Hippocampal formation (tissue), 2 donors: ENCODE measurements around the gene RFC5.
"Not testable (repeated sequence)": the region's sequence is repeated elsewhere in the genome, so short reads cannot be mapped to it uniquely, and the experiment has no call there.

Experiments
- DNase-seq, 2 donors: peaks; one replicate each; lab custom pipeline; 2025; lab: John Stamatoyannopoulos, UW

Gene RFC5

DNA sequence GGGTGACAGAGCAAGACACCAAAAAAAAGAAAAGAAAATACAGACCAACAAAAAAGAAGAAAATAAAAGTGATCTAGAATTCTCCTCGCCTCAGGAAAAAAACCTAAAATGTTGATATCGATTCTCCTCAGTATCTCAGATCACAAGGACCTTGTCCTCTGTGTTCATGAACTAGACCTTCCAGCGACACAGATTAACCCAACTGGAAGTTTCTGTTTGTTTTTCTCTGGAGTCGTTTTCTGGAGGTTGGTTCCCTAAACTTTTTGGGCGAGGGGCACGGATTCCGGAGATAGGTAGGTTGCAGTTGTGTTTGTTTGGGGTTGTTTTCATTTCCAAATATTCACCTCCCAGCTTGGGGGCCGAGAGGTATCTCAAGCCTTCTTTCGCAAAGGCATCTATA lies 559 bp upstream of the RFC5 start:
- no peak for DNase-seq

DNA sequence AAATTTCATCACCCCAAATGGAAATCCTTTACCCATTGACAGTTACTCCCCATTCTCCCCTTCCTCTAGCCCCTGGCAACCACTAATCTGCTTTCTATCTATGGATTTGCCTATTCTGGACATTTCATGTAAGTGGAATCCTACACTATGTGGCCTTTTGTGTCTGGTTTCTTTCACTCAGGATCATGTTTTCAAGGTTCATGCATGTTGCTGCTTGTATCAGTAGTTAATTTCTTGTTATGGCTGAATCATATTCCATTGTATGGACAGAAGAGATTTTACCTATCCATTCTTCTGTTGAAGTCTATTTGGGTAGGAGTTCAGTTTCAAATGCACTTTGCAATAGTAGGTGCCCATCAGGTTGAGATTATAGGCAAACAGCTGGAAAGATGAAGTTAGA lies 1.4 kb downstream of the RFC5 start:
- DNase-seq, result no peak

DNA sequence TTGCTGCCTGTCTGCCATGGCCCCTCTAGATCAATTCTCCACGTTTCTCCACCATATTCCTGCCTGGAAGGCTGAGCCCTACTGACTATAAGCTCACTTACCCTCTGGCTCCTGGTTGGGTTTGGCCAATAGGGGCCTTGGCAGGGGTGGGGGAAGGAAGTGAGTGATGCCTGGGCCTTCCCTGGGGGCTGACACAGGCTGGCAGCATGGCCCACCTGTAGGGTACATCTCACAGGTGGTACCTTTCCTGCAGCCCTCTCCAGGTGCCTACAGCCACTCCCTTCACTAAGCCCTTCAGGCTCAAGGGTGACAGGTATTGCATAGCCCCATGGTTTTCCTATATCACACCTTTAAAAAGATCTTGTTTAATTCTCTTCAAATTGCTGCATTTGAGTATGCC lies 3.5 kb downstream of the RFC5 start:
- no peak for DNase-seq

DNA sequence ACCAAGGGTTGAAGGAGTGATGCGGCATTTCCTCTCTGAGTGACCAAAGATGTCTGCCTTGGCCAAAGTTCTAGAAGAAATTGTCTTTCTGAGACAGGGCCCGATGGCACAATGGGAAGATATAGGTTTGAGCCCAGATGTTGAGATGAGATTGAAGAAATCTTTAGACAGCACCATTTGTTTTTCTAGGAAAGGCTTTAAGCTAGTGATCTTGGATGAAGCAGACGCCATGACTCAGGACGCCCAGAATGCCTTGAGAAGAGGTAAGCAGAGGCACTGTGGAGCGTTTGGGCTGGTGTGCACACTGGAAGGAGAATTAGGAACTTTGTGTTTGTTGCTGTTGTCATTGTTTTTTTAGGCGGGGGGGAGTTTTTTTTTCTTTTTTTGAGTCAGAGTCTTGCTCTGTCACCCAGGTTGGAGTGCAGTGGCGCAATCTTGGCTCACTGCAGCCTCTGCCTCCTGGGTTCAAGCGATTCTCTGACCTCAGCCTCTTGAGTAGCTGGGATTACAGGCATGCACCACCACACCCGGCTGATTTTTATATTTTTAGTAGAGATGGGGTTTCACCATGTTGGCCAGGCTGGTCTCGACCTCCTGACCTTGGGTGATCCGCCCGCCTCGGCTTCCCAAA lies 5.7 kb downstream of the RFC5 start:
- not testable (repeated sequence) for DNase-seq

DNA sequence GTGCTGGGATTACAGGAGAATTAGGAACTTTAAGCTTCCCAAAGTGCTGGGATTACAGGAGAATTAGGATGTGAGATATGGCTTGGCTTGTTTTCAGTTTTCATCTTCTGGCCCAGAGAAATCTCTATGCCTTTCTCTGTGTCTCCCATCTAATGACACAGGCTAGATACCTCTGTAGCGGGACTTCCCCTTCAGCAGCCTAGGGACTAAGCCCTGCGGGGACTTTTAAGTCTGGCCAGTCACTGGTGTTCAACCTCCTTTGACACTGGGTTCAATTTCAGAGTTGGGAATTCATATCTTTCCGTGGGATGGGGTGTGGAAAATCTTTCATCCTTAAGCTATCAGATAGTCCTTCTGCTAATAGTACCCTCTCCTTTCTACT lies 6.2 kb downstream of the RFC5 start:
- no peak for DNase-seq

DNA sequence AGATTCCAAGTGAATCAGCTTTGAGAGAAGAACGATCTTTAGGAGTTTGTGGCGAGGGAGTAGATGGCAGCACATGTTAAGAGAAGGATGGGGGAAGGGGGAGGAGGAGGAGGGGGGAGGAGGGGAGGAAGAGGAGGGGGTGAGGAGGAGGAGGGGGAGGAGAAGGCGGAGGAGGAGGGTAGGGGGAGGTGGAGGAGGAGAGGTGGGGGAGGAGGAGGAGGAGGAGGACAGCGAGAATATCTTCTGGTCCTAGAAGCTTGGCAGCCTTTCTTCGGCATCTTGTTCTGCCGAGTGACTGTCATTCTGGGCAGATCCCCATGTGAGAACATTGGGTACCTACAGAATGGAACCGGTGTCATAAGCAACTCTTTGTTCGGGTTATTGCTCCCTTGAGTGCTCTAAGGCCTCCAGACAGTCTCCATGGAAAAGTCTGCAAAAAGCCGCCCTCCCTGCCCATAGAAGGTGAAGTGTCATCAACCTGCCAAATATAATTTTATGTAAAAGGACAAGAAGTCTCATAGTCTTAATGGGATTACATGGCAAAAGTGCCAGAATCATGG lies 6.9 kb downstream of the RFC5 start:
- DNase-seq, result no peak

DNA sequence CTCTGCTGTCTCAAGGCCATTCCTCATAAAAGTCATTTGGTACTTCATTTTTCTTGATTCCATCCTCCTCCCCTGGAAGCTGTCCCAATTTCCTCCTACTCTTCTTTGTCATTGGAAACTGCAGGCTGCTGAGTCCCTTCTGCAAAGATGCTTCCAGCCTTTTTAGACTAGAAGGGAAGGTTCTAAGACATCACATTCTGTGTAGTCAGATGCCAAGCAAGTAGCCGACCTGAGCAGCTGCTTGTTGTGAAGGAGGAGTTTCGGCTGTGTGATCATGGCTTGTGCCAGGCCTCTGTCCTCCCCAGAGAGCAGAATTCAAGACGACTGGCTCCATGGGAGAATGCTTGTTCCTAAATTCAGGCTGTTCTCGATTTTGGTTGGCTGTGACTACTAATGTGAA lies 8.7 kb downstream of the RFC5 start:
- DNase-seq, result peak in 1 of 2 donors; percentile 56

DNA sequence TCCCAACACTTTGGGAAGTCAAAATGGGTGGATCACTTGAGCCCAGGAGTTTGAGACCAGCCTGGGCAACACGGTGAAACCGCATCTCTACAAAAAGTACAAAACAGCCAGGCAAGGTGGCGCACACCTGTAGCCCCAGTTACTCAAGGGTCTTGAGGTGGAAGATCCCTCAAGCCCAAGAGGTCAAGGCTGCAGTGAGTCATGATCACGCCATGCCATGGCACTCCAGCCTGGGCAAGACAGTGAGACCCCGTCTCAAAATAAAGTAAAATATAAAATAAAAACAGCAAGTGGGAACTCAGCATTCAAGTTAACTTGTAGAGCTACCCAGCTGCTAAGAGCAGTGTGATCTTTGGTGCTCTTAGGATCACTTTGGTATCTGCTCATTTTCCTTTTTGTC lies 12.7 kb downstream of the RFC5 start:
- DNase-seq, result no peak

DNA sequence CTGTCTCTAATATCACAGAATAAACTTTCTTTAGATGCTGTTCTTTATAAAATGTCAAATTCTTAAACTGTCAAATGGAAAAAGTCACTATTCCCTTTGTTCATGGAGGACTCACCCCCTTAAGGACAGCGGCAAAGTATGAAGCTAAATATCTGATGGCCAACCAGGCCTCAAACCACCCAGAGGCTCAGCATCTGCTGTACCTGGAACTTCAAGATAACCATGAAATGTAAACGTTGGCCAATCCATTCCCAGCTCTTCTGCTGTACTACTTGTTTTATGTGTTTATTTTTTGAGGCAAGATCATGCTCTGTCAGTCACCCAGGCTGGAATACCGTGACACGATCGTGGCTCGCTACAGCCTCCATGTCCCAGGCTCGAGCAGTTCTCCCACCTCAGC lies 15.7 kb downstream of the RFC5 start:
- DNase-seq, result no peak

DNA sequence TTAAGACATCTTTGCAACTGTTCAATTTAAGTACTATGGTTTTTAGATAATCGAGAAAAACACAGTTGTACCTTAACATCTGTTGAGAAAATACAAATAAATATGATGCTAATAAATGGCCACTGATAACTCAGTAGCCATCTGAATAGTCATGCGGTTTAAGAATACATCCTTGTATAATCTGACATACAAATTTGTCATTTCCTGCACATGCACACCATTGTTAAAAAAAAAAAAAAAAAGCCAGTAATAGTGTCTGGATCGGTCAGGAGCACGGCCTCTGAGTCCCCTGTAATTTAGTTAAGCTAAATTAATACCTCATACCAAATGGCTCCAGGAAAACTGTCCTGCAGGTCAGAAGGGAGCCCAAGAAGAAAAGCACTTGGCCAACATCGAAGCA lies 16.8 kb downstream of the RFC5 start:
- no peak for DNase-seq

DNA sequence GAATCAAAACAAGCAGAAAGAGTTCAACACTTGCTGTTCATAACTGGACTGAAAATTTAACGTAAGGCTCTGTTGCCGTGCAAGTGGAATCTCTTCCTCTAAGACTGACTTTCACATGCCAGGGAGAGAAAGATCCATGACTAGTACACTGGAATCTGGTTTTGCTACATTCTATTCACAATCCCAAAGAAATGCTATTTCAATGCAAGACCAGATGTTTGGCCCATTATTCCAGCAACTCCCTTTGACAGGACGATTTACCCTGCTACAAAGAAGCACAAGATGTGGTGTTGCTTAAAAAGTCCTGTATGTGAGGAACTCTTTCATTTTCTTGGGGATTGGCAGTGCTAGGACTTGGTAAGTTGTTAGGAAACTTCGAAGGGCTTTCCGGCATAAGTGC lies 17.4 kb downstream of the RFC5 start:
- DNase-seq, result no peak

DNA sequence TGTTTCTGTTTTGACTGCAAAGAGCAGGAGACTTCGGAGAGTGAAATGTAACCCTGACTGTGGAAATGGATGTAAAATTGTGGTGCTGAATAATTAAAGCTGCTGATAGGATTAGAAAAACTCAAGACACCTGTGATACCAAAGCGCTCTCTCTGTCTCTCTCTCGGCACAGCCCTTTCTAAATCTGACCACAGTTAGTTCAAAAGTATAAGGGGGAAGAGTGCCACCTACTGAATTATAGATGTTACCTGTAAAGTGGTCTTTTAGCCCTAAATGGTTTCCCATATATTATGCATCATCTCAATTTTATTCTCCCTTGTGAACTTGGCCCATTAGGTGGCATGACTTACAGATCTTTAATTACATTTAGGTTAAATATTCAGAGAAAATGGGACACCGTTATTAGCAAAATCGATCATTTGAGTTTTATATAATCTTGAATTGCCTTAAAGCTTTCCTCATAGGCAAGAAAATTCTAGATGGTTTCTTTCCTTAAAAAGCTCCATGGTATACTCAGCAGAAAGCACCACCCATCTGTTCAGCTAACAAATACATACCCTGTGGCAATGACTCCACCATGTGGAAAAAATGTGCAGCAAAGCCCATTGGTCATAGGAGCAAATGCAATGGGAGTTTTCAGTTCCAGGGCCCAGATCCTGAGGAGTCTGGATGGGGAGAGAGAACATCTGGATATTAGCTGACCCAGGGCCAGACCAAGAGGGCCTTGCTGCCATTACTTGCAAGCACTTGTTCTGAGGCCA lies 18.1 kb downstream of the RFC5 start:
- no peak for DNase-seq

DNA sequence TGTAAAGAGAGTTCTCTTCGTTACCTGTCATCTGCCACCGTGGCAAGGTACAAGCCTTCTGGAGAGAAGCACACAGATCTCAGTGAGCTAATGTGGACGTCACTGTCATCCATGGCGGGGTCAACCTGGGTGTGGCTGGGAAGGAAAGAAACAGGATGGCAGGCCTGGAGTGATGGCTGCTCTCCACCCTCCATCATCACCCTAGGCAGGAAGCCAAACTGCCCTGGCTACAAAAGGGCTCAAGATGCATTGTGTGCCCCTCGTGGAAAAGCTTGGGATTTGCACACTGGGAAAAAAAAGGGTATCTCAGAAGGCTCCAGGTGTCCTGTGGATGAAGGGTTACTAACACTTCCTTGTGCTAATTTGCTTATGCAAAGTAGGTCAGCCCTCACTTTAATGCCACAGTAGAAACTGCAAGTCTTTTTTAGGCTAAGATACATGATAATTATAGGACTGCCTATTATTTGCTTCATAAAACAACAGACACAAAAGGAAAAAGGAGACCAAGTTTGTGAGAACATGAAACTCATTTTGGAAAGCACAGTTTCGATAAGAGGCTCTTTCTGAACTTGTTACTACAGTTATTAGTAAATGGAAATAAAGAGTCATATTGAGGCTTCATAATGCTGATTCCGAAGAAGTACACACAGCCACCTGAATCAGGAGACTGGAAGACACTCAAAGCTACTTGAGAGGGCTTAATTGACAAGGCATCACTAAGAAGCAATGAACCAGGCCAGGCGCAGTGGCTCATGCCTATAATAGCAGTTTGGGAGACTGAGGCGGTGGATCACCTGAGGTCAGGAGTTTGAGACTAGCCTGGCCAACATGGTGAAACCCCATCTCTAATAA lies 18.9 kb downstream of the RFC5 start:
- no peak for DNase-seq

DNA sequence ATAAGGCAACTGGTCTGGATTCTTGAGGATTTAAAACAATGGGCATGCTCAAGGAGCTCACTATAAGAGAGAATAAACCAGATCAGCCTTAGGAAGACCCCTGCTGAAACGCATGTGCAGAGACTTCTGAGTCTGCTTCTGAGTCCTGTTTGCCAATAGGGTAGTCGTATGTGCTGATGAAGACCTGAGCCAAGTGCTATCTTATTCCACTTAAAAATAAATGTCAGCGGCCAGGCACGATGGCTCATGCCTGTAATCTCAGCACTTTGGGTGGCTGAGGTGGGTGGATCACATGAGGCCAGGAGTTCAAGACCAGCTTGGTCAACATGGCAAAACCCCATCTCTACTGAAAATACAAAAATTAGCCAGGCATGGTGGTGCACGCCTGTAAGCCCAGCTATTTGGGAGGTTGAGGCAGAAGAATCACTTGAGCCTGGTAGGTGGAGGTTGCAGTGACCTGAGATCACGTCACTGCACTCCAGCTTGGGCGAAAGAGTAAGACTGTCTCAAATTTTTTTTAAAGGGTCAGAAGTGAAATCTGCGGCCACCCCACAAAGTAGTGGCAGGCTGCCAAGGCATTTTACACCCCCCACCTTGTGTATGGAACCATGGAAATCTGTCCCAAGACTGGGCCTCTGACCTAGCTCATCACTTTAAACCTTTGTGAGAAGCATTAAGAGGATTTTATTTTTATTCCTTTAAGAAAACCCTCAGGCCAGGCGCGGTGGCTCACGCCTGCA lies 20.3 kb downstream of the RFC5 start:
- no peak for DNase-seq

DNA sequence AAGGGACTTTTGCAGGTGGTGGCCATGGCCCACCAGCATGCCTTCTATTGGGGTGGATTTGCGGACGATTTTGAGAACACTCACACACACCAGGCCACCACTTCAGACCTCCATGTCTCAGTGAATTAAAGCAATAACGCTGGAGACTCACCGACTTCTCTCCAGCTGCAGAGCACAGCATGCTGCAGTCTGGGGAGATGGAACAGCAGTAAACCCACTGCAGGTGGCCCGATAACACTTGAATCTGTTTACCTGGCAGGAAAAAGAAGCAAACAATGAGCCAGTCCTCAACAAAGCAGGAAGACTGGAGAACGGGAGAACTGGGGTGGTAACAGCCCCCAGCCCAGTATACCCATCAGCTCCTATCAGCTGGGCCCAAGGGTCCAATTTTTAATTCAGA lies 21.6 kb downstream of the RFC5 start:
- DNase-seq, result no peak

DNA sequence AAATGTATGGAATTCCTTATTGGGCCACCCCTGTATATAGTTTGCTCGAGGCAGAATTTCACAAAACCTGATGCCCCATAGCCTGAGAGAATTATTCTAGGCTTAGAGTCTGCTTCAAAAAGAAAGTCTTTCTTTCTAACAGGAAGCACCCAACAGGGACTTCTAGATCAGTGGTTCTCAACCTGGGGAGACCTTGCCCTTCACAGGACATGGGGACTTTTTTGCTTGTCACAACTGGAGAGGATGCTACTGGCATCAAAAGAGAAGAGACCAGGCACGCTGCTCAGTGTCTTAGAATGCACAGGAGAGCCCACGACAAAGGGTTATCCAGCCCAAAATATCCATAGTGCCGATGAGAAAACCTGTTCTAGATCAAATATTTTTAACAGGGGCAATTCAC lies 25.6 kb downstream of the RFC5 start:
- DNase-seq, result no peak

DNA sequence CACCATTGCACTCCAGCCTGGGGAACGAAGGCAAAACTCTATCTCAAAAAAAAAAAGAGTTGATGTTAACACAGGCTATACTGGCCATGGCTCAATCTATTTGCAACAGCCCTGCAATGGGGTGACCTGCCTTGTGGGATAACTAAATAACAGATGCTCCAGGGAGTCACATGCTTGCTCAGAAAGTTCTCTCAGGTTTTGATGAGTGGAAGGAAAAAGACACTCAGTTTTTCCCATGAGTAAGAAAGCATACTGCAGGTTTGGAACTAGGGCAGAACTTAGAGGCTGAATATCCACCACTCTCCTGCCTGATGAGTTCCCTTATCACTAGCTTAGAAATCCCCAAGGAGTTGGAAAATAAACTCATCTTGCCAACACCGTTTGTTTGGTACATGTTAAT lies 27.6 kb downstream of the RFC5 start:
- DNase-seq, result no peak

DNA sequence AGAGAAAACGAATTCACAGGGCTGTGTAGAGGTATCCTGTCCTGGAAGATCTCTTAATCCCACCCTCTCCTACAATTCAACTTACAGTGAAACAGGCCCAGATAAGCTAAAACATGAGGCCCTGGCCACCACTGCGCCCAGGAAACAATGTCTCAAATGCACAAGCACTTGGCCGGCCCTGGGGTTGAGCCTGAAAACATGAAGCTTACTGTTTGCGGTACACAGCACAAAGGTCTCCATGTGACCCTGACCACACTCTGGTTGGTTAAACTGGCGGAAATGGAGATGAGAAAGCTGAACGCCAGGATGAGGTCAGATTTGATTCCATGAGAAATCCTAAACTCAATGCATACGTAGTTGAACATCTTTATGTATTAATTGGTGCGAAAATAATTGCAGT lies 28.1 kb downstream of the RFC5 start:
- DNase-seq, result no peak

DNA sequence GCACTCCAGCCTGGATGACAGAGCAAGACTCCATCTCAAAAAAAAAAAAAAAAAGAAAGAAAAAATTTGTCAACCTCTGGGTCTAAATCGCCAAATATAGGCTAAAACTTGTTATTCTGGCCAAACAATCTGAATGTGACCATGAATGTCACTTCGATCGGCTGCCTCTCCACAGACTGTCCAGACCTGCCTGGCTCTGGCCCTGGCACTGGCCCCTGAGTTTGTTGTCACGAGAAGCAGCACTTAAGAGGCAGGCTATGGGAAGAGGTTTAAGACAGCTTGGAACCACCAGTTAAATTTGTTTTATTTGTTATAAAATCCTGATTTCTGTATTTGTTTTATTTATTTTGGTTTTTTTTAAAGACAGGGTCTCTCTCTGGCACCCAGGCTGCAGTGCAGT lies 29.9 kb downstream of the RFC5 start:
- DNase-seq, result no peak

DNA sequence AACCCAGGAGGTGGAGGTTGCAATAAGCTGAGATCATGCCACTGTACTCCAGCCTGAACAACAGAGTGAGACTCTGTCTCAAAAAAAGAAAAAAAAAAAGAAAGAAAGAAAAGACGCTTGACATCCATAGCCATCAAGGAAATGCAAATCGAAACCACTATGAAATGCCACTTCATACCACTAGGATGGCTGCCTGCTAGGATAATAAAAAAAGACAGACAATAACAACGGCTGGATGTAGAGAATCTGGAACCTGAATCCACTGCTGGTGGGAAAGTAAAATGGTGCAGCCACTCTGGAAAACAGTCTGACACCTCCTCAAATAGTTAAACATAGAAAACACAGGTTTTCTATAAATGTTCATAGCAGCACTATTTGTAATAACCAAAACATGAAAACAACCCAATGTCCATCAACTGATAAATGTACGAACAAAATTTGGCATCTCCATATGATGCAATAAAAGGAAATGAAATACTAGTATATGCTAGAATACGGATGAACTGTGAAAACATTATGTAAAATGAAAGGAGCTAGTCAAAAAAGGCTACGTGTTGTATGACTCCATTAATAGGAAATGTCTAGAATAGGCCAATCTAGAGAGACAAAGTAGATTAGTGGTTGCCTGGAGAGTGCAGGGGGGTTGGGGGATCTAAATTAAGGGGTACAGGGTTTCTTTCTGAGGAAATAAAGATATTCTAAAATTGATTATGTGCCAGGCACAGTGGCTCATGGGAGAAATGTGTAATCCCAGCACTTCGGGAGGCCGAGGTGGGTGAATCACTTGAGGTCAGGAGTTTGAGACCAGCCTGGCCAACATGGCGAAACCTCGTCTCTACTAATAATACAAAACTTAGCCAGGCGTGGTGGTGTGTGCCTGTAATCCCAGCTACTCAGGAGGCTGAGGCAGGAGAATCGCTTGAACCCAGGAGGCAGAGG lies 34.7 kb downstream of the RFC5 start:
- DNase-seq, result no peak
